ENCODE data around the gene CLSTN2. TPM values are rescaled to one million over a fixed set of nuclear protein-coding genes. Genes with fewer than 3 reads are reported as not detected.

The CLSTN2 gene
- total and polyA plus RNA-seq, 2 of the 13 experiments (the other 11 are each of a cell fraction or from before 2014, with no cell fraction given) = not detected

GRCh38 chr3:140103166-140103565, 168.2 kb downstream of the CLSTN2 start:
- no peaks in the 10 kb centered on the region for H4K20me1 ChIP-seq (ENCODE audit: insufficient read depth, low read length)
- BruUV-seq (replicated peaks) = no TSS peak
- H3K4me2 ChIP-seq (ENCODE audit: low read depth, low read length) = no peak overlapping the region
- no peak overlapping the region for H2AFZ ChIP-seq (ENCODE audit: low read length)
- no peaks in the 10 kb centered on the region for H3K27me3 ChIP-seq (ENCODE audit: control insufficient read depth in 1 of 2, insufficient read depth in 2 of 2, low read length in 2 of 2)
- no peaks in the 10 kb centered on the region for H3K9me3 ChIP-seq (ENCODE audit: low read length)
- in situ Hi-C loops (cut with HindIII; ENCODE audit: extremely low pct_ligation_motif_present, low pct_unique_long_range_greater_than_20kb) (no loop called here), intact Hi-C loops (cut with micrococcal nuclease; ENCODE audit: unreplicated experiment) (no loop called here)
- H3K4me3 ChIP-seq (replicated peaks in 1 of 3; ENCODE audit: insufficient read depth in 1 of 3, low read depth in 2 of 3, low read length in 3 of 3) = no peak overlapping the region
- no peak overlapping the region for H3K9ac ChIP-seq (ENCODE audit: insufficient read depth, low read depth, low read length)
- FAIRE-seq = no peak
- H3K79me2 ChIP-seq (ENCODE audit: insufficient read depth, low read length) = no peaks in the 10 kb centered on the region
- DNase-seq (ENCODE audit: low spot score) = no peak
- no peak for TF ChIP-seq ZNF3 (CRISPR knock-in tag; IDR thresholded peaks at IDR 0.05)
- no peak for TF ChIP-seq HOXD1 (CRISPR knock-in tag; IDR thresholded peaks at IDR 0.05)
- no peak for TF ChIP-seq ZFP36L1 (CRISPR knock-in tag; IDR thresholded peaks at IDR 0.05)
- TF ChIP-seq ZNF180 (CRISPR knock-in tag; IDR thresholded peaks at IDR 0.05; ENCODE audit: borderline replicate concordance, low read depth) = no peak
- TF ChIP-seq, protein P1, sequence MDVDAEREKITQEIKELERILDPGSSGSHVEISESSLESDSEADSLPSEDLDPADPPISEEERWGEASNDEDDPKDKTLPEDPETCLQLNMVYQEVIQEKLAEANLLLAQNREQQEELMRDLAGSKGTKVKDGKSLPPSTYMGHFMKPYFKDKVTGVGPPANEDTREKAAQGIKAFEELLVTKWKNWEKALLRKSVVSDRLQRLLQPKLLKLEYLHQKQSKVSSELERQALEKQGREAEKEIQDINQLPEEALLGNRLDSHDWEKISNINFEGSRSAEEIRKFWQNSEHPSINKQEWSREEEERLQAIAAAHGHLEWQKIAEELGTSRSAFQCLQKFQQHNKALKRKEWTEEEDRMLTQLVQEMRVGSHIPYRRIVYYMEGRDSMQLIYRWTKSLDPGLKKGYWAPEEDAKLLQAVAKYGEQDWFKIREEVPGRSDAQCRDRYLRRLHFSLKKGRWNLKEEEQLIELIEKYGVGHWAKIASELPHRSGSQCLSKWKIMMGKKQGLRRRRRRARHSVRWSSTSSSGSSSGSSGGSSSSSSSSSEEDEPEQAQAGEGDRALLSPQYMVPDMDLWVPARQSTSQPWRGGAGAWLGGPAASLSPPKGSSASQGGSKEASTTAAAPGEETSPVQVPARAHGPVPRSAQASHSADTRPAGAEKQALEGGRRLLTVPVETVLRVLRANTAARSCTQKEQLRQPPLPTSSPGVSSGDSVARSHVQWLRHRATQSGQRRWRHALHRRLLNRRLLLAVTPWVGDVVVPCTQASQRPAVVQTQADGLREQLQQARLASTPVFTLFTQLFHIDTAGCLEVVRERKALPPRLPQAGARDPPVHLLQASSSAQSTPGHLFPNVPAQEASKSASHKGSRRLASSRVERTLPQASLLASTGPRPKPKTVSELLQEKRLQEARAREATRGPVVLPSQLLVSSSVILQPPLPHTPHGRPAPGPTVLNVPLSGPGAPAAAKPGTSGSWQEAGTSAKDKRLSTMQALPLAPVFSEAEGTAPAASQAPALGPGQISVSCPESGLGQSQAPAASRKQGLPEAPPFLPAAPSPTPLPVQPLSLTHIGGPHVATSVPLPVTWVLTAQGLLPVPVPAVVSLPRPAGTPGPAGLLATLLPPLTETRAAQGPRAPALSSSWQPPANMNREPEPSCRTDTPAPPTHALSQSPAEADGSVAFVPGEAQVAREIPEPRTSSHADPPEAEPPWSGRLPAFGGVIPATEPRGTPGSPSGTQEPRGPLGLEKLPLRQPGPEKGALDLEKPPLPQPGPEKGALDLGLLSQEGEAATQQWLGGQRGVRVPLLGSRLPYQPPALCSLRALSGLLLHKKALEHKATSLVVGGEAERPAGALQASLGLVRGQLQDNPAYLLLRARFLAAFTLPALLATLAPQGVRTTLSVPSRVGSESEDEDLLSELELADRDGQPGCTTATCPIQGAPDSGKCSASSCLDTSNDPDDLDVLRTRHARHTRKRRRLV (CRISPR knock-in tag; IDR thresholded peaks at IDR 0.05) = no peak
- TF ChIP-seq THYN1 (CRISPR knock-in tag; IDR thresholded peaks at IDR 0.05; ENCODE audit: borderline replicate concordance, low read depth) = no peak
- TF ChIP-seq, protein P2, sequence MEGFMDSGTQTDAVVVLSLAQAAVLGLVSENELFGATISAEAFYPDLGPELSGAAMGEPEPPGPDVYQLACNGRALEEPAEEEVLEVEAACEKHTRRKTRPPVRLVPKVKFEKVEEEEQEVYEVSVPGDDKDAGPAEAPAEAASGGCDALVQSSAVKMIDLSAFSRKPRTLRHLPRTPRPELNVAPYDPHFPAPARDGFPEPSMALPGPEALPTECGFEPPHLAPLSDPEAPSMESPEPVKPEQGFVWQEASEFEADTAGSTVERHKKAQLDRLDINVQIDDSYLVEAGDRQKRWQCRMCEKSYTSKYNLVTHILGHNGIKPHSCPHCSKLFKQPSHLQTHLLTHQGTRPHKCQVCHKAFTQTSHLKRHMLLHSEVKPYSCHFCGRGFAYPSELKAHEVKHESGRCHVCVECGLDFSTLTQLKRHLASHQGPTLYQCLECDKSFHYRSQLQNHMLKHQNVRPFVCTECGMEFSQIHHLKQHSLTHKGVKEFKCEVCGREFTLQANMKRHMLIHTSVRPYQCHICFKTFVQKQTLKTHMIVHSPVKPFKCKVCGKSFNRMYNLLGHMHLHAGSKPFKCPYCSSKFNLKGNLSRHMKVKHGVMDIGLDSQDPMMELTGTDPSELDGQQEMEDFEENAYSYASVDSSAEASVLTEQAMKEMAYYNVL (CRISPR knock-in tag; IDR thresholded peaks at IDR 0.05; ENCODE audit: borderline replicate concordance) = no peak
- no peak for TF ChIP-seq ZNF782 (CRISPR knock-in tag; IDR thresholded peaks at IDR 0.05; ENCODE audit: borderline replicate concordance)
- 0% methylated on average over 1 of the region's 1 CpG for WGBS (ENCODE audit: low lambda C conversion rate)
- no peak overlapping the region for H3K27ac ChIP-seq (ENCODE audit: extremely low read length, insufficient read depth, low read length)
- no peaks in the 10 kb centered on the region for H3K36me3 ChIP-seq (replicated peaks in 1 of 2; ENCODE audit: control insufficient read depth in 1 of 2, insufficient read depth in 2 of 2, low read length in 2 of 2)
- H3K4me1 ChIP-seq (ENCODE audit: insufficient read depth, low read length) = no peaks in the 10 kb centered on the region
- ChIA-PET CTCF (ENCODE audit: low intra/inter-chr PET ratio, low total read pairs) (no interaction called here), POLR2A (no interaction called here)
- no peak for ATAC-seq
